Measurements from ENCODE around the gene PRSS36. TPM values are rescaled to one million over a fixed set of nuclear protein-coding genes. Genes with fewer than 3 reads are reported as not detected.

PRSS36 gene
- total and polyA plus RNA-seq, 4 donors, result 0.09 to 2.1 (median 0.62) TPM

- Histone ChIP-seq H3K9me3 (ENCODE audit: control insufficient read depth in 4 of 4, low read length in 3 of 4) (no peaks in the 10 kb centered on the region), H3K9ac (ENCODE audit: low read depth in 1 of 2, low read length in 2 of 2) (no peak overlapping the region), H3K4me1 (ENCODE audit: control insufficient read depth in 4 of 4, insufficient read depth in 4 of 4, low read length in 3 of 4) (peaks cover 0 to 5% (median 2%) of the 10 kb centered on the region in 4 donors), H3K36me3 (ENCODE audit: control insufficient read depth in 4 of 4, insufficient read depth in 3 of 4, low read depth in 1 of 4, low read length in 3 of 4) (no peaks in the 10 kb centered on the region), H3K4me3 (ENCODE audit: low read depth in 1 of 3, low read length in 3 of 3) (no peak overlapping the region), H3K27me3 (ENCODE audit: control insufficient read depth in 4 of 4, insufficient read depth in 4 of 4, low read length in 3 of 4) (no peaks in the 10 kb centered on the region), H3K27ac (ENCODE audit: low read depth in 1 of 2, low read length in 2 of 2) (no peak overlapping the region)
- no peak for DNase-seq (ENCODE audit: low spot score)
- TF ChIP-seq GABPA (IDR thresholded peaks at IDR 0.05 in 1 of 2, conservative IDR thresholded peaks at IDR 0.05 in 1 of 2) (no peak), FOXA1 (IDR thresholded peaks at IDR 0.05) (no peak), JUND (IDR thresholded peaks at IDR 0.05) (no peak), HNF4A (conservative IDR thresholded peaks at IDR 0.05) (no peak), HNF4G (IDR thresholded peaks at IDR 0.05) (no peak), ATF3 (IDR thresholded peaks at IDR 0.05) (no peak), YY1 (IDR thresholded peaks at IDR 0.05) (no peak), TAF1 (conservative IDR thresholded peaks at IDR 0.05) (no peak), ZBTB33 (IDR thresholded peaks at IDR 0.05) (no peak), RXRA (IDR thresholded peaks at IDR 0.05) (no peak), CTCF (IDR thresholded peaks at IDR 0.05; ENCODE audit: low read depth, low read length, missing input control) (no peak), NR2F2 (IDR thresholded peaks at IDR 0.05) (no peak), FOXA2 (IDR thresholded peaks at IDR 0.05) (no peak), EGR1 (IDR thresholded peaks at IDR 0.05; ENCODE audit: low read depth in 2 of 2) (no peak), RAD21 (IDR thresholded peaks at IDR 0.05) (no peak), MAX (IDR thresholded peaks at IDR 0.05) (no peak), REST (IDR thresholded peaks at IDR 0.05) (no peak), SP1 (IDR thresholded peaks at IDR 0.05) (no peak)
- 82% methylated on average over 25 of the region's 25 CpGs for WGBS
These were observed 970 bp downstream of the PRSS36 start for GRCh38 chr16:31148896-31149295.

Data from liver (tissue), 9 donors.